RWPE2 (cell line): ENCODE data around the gene BANF1.

Source experiments
- ATAC-seq: fragments of 200-7000 bp; cut with Tn5 transposase; 3 replicates; pipeline ENCODE4 v1.9.1; 2021; ENCODE audit warnings: low read depth
- DNase-seq: peaks from one replicate; pipeline ENCODE4 v3.0.0-alpha.2; 2020; ENCODE audit warnings: low spot score
- H3K27ac ChIP-seq: fragments of 450-650 bp; 2 replicates; pipeline ENCODE4 v1.5.1; 2017; ENCODE audit warnings: mild to moderate bottlenecking; ENCODE audit not compliant: poor library complexity, severe bottlenecking
- H3K27me3 ChIP-seq: fragments of 250-450 bp; sonication (Bioruptor Pico); 2 replicates; pipeline ENCODE4 v1.5.1; 2021; ENCODE audit warnings: mild to moderate bottlenecking, moderate library complexity; ENCODE audit not compliant: insufficient read depth, poor library complexity, severe bottlenecking
- H3K36me3 ChIP-seq: fragments of 250-450 bp; sonication (Bioruptor Pico); 2 replicates; pipeline ENCODE4 v1.5.1; 2020; ENCODE audit warnings: low read depth, mild to moderate bottlenecking, moderate library complexity
- H3K4me1 ChIP-seq: fragments of 250-450 bp; sonication (Bioruptor Pico); 2 replicates; pipeline ENCODE4 v1.5.1; 2021; ENCODE audit warnings: mild to moderate bottlenecking, moderate library complexity; ENCODE audit not compliant: insufficient read depth, poor library complexity, severe bottlenecking
- H3K4me3 ChIP-seq: fragments of 250-450 bp; sonication (Bioruptor Pico); 2 replicates; pipeline ENCODE4 v1.5.1; 2021; ENCODE audit warnings: mild to moderate bottlenecking, moderate library complexity; ENCODE audit not compliant: severe bottlenecking
- H3K9me3 ChIP-seq: fragments of 250-450 bp; sonication (Bioruptor Pico); 2 replicates; pipeline ENCODE4 v1.5.1; 2021; ENCODE audit warnings: mild to moderate bottlenecking, moderate library complexity; ENCODE audit not compliant: severe bottlenecking
- TF ChIP-seq, protein P1 (sequence below): fragments of 450-650 bp; IDR thresholded peaks from one replicate; pipeline ENCODE4 v1.5.1; 2017; ENCODE audit warnings: mild to moderate bottlenecking, moderate library complexity; ENCODE audit not compliant: poor library complexity, severe bottlenecking

Gene BANF1

DNA sequence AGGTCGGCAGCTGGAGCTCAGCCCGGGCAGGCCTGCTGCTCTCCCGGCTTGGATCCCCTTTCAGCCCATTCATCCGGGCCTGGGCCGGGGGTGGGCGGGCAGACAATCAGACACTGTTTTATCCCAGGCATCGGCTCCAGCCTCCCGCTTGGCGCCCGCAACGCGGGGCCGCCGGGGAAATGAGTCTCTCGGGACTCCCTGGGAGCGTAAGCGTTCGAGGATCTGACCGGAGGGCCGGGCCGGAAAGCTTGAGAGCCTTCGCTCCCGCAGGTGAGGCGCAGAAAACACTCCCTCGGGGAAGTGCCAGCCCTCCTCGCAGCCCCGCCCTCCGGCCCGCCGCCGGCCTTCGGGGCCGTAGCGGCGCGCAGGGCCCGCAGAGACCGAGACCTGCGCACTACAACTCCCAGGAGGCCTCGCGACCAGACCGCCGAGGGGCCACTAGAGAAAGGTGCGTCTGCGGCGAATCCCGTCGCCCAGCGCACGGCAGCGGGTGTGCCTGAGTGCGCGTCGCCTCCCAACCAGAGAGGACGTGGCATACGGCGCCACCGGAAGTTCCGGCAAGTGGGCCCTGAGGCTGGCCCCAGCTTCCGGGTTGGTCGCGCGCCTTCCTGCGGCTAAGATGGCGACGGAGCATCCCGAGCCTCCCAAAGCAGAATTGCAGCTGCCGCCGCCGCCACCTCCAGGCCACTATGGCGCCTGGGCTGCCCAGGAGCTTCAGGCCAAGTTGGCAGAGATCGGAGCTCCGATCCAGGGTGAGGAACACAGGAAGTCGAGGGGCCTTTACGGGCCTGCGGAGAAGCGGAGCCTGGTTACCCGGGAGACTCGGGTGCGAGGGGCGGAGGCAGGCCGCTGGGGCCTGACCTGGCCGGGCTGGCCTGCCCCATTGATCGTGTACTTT lies 49.7 kb downstream of the BANF1 start, which contains the start of gene SF3B2:
Gene SF3B2, plus strand, starts transcription at position 599 of the 898 bp plus-strand sequence. Its CDS starts 21 bp downstream, at position 620.
- TF ChIP-seq, protein P1, sequence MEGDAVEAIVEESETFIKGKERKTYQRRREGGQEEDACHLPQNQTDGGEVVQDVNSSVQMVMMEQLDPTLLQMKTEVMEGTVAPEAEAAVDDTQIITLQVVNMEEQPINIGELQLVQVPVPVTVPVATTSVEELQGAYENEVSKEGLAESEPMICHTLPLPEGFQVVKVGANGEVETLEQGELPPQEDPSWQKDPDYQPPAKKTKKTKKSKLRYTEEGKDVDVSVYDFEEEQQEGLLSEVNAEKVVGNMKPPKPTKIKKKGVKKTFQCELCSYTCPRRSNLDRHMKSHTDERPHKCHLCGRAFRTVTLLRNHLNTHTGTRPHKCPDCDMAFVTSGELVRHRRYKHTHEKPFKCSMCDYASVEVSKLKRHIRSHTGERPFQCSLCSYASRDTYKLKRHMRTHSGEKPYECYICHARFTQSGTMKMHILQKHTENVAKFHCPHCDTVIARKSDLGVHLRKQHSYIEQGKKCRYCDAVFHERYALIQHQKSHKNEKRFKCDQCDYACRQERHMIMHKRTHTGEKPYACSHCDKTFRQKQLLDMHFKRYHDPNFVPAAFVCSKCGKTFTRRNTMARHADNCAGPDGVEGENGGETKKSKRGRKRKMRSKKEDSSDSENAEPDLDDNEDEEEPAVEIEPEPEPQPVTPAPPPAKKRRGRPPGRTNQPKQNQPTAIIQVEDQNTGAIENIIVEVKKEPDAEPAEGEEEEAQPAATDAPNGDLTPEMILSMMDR = no peak
- Histone ChIP-seq H3K4me3 (peak within 1 kb of the TSS; percentile 88), H3K9me3 (no peaks in the 10 kb centered on the region), H3K27ac (peak within 1 kb of the TSS; percentile 71), H3K36me3 (peaks cover 44% of the 10 kb centered on the region), H3K27me3 (no peaks in the 10 kb centered on the region), H3K4me1 (peaks cover 14% of the 10 kb centered on the region)
- ATAC-seq (peak; percentile 97), DNase-seq (peak; percentile 99)

- peaks cover 50% of the 10 kb centered on the region for H3K36me3 ChIP-seq
- DNase-seq (no peak), ATAC-seq (no peak)
- peaks cover 14% of the 10 kb centered on the region for H3K4me1 ChIP-seq
- H3K27me3 ChIP-seq = no peaks in the 10 kb centered on the region
- H3K27ac ChIP-seq = peak overlapping the region; percentile 71
- TF ChIP-seq, protein P1 = no peak
- H3K9me3 ChIP-seq = no peaks in the 10 kb centered on the region
- peak overlapping the region; percentile 88 for H3K4me3 ChIP-seq
These were observed 50.3 kb downstream of the BANF1 start for GRCh38 chr11:66052664-66052982.
